GM10847 (cell line): ENCODE measurements around the gene F9.

Source experiments
- POLR2A ChIP-seq: IDR thresholded peaks from 2 replicates; pipeline ENCODE4 v1.6.1; 2011; ENCODE audit not compliant: insufficient read length; ENCODE audit errors: extremely low read depth

Gene F9

GRCh38 chrX:139566981-139567380 lies 36.4 kb downstream of the F9 start:
- TF ChIP-seq POLR2A = no peak

DNA sequence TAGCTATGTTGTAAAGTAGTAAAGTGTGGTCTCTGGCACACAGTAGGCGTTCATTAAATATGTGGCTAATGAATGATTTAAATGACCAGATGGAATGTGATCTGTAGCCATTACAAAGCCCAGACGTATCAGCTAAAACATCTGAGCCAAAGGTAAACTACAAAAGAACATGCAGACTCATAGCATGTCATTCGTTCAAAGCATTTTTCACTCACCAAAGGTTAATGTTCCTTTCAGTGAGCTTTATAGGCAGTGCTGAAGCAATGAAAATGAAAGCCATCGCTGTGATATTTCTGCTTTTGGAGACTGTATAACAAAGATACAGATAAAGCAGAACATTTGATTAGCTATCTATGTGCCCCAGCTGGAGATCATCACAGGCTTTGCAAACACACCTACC lies 50.5 kb downstream of the F9 start:
- TF ChIP-seq POLR2A = no peak

DNA sequence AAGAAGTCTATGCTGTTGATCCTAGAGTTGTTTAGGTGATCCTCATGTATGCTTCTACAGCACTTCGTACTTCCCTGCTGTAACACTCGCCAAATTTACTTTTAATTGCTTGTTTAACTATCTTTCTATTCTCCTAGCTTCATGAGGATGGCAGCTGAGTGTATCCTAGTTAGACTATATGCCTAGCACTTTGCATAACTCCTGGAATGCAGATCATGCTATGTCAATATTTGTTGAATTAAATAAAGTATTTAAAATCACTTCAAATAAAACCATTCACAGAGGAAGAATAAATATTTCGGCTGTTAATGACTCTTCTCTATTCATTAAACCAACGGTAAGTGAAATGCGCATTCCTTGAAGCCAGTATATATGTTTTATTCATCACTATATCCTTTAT lies 55.1 kb downstream of the F9 start:
- no peak for TF ChIP-seq POLR2A

DNA sequence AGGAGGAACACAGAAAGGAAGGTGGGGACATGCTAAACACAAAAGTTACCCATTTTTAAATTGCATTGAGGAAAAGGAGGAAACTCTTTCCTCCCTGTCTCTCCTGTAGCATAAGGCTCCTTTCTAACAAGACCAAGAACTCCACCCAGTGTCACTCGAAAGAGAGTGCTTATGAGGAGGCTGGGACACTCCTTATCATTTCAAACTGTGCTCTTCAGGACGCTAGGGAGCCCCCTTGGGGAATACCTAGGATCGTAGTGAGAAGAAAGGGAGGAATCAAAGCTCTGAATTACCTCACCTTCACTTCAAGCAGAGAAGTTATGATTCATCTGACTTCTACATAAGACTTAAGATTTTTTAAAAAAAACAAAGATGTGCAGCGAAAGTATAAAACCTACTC lies 65.5 kb downstream of the F9 start:
- no peak for TF ChIP-seq POLR2A

- no peak for TF ChIP-seq POLR2A
These were observed 69.6 kb downstream of the F9 start for GRCh38 chrX:139600105-139600504.
